Limb (tissue), 2 donors: ENCODE measurements around the gene FAM50B.

Experiments
- DNase-seq, 2 donors: peaks; one replicate each; pipeline ENCODE4 v3.0.0-alpha.2; 2016; ENCODE audit errors: extremely low spot score in 2 of 2

FAM50B gene

DNA sequence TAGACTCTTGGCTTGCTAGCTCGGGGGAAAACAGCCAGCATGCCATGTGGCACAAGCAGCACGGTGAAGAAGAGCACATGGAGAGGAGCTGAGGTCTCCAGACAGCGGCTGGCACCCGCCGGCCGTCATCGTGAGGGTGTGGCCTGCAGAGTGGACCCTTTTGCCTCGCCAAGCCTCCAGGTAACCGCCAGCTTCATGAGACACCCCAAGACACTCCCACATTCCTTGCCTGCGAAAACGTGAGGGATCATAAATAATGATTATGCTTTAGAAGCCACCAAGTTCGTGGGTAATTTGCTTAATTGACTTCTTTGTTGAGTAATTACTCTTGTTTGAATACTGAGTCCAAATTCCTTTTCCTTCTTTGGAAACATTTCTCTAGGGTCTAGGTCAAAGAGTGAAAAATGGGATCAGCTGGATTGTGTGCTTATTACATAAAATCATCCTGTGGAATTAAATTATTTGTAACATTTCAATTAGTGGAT is 23.2 kb downstream of the FAM50B start:
- DNase-seq, result peak in 1 of 2 donors; percentile 12

DNA sequence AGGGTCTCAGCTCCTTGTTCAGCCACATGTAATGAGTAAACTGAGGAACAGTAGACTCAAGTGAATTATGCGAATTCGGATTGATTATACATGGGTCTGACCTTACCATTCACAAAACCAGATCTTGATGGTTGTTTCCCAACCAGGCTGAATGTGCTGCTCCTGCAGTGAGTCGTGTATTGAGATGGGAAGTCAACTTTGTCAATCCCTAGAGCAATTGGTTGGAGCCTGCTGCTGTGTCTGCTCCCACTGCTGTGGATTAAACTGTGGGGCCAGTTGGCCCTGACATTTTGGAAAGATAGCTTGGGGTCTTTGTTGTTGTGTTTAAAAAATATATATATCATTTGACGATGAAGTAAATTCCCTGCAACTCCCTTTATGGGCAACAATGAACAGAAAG is 23.9 kb downstream of the FAM50B start:
- peak in 1 of 2 donors; percentile 2 for DNase-seq

DNA sequence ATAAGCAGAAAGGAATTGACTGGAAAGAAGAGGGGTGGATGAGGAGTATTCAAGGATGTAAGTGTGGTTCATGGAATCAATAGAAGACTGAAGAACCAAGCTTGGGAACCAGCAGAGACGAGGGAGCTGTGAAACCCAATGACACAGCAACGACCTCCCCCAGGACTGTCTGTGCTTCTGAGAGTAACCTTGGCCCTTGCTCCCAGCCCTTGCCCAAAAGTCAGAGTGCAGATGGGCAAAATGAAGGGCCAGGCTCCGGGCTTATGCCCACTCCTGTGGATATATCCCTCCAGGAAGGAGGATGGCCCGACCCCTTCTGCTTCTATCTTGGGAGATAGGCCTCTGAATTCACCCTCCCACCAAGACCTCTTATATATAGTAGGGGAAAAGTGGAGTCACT is 24.9 kb downstream of the FAM50B start:
- DNase-seq, result no peak

DNA sequence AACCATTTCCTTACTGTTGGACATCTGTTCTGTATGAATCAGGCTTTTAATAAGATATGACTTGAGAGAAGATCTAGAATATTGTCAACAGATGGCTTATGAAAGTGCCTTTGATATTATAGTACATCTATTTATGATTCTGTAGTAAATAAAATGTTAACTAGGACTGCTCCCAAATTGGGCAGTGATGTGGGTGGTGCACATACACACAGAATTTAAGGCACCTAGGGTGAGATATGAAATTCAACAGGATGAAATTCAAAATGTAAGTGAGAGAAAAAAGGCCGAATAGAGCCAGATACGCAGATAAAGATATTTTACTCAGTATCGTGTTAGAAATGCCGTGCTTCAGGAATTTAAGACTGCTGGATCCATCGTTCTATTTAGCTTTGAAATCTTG is 26.3 kb downstream of the FAM50B start:
- DNase-seq, result no peak

DNA sequence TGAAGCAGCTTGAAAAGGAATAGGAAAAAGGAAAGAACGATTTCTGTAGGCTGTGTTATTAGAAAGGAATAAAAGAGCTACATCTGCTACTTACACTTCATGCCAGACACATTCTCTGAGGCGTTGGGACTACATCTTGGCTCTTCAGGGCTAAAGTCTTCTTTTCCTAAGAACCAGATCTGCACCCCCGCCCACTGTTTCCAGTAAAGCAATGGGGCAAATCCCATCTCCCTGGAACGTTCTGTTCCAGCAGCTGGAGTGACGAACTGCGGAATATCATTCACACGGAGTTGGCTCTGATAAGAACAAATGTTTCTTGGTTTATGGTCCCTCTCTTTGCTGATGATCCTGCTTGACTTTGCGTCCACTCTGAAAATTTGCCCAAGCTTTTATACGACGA is 26.9 kb downstream of the FAM50B start:
- DNase-seq, result no peak

DNA sequence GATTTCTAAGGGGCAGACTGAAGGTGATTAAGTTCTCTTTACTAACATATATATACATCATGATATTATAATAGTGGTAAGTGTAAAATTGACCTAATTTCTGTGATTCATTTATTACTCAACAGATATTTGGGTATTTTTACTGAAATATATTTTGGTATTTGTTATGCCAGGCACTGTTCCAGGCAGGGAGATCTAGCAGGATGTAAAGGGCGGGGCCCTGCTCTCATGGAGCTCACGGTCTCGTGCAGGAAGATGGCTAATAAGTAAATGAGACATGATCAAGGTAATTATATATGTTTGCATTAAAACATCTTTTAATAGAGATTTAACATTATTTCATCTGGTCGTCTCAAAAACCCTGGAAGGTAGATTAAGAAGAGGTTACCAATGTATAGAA is 27.7 kb downstream of the FAM50B start:
- no peak for DNase-seq

DNA sequence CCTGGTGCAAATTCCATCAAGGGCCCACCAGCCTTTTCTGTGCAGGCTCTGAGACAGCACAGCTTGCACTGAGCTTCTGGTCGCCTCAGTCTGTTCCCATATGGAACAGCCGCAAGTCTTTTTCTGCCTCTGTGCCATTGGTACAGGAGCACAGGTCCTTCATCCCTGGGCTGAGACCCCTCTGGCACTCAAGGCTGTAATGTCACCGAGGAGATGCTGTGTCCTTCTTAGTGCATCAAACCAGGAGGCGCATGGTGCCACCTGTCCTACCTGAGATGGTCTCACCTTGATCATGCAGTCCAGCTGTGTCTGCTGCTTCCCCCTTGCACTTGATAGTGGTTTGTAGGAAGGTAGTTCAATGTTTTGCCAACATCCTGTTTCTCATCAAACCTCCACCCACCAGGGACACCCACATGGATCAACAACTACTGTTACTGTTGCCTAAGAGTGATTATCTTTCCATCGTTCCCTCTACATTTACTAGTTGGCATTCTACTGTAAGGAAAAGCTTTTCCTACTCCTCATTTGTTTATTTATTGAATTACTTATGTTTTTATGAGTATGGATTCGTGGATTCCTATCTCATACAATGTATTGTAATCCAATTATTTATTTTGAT is 29.0 kb downstream of the FAM50B start:
- no peak for DNase-seq

DNA sequence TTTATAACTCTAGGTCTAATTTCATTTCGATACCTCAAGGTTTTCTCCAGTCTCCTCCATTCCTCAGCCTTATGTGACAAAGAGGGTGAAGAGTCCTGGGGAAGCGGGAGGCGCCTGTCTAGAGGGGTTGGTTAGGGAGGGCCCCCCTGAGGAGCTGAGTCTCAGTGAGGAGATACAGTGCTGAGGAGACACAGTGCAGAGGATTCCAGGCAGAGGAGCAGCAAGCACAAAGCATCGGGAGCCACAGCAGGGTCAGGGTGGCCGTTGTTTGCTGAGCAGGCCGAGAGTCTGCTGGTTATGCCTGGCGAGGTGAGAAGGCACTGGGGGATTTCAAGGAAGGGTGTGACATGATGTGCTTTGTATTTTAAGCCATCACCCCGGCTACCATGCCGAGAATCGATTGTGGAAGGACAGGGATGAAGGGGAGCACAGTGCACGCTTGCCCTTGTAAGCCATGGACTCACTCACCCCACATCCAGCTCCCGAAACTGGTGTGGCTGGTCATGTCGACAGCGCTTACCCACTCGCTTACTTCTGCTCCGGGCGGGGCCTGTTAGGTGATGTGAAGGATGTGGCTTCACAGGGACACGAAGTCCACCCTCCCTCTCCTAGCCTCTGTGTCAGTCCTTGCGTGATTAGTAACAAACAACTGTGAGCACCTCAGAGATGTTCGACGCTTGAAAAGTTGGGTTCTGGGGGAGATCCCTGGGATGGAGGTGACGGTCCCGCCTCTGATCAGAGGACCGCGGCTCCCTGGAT is 30.2 kb downstream of the FAM50B start:
- DNase-seq, result no peak

DNA sequence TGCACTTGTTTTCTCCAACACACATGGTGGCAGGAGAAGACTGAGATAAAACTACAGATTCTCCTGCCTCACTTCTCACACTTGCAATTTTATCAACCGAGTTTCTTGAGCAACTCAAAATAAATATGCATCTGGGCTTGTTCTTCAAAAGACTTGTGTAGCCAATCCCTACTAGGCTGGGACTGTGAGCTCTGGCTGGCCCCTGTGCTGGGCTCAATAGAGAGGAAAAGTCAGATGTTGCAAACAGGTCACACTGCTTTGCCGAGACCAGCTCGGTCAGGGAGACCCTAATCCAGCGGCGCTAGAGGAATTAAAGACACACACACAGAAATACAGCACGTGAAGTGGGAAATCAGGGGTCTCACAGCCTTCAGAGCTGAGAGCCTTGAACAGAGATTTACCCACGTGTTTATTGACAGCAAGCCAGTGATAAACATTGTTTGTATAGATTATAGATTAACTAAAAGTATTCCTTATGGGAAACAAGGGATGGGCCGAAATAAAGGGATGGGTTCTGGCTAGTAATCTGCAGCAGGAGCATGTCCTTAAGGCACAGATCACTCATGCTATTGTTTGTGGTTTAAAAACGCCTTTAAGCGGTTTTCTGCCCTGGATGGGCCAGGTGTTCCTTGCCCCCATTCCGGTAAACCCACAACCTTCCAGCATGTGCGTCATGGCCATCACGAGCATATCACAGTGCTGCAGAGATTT is 32.7 kb downstream of the FAM50B start:
- DNase-seq, result no peak

DNA sequence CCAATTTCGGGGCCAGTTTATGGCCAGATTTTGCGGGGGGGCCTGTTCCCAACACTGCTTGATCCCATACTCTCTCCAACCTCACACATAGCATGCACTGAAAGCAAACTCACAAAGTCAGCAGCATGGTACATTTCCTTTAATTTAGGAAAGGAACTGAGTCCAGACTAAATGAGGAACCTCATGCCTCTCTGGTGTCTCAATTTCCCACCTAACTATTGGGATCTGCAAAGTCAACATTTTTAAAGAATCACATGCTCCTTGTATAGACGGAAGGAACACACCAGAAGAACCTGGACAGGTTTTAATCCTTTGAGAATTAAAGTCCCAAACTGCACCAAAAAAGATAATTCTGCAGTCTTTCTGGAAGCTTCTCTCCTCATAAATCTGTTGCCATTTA is 33.3 kb downstream of the FAM50B start:
- DNase-seq, result no peak

DNA sequence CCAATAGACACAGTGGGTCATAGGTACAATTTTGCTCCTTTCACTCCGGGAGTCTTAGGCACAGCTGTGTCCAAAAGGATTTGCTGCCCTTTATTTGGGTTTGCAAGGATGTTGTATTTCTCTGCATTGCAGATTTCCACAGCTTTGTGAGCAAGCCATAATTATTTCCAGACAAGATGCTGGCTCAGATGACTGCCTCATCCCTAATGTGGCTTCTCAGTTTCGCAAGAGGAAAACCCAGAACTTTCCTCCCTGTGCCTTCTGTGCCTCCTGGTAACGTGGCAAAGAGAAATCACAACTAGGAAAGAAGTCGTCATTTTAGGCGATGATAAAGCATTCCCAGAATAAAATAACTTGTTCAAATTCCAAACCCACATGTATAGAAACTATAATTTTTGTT is 33.7 kb downstream of the FAM50B start:
- peak in 1 of 2 donors; percentile 49 for DNase-seq

DNA sequence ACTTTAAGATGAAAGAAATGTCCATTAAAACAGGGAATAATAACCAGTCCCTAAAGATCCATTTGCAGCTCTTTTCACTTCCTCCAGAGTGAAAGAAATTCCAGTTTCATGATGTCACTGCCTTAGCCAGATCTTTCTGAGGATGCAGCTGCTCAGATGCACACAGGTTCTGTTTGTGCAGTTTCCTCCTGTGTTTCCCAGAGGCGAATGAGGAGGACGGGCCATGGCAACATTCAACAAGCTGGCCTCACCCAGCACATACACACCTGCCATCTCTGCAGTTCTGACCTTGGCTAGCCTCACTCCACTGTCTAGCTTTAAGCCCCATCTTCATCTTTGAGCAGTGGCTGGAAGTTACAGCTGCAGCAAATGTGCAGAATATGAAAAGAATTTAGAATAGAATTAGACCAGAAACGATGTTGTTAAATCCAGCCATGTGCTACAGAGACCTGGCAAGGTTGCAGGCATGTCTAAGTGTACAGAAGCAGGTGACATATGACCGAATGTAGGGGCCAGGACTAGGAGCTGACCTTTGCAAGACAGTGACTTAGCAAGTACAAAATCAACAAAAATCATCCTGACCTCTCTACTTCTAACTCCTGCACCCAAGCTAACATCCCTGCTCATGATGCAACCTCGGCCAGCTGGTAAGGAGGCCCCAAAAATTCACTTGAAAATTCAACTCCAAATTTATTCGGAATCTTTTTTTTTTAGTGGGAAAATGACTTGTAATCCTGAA is 35.0 kb downstream of the FAM50B start:
- DNase-seq, result peak; percentile 50 to 77

DNA sequence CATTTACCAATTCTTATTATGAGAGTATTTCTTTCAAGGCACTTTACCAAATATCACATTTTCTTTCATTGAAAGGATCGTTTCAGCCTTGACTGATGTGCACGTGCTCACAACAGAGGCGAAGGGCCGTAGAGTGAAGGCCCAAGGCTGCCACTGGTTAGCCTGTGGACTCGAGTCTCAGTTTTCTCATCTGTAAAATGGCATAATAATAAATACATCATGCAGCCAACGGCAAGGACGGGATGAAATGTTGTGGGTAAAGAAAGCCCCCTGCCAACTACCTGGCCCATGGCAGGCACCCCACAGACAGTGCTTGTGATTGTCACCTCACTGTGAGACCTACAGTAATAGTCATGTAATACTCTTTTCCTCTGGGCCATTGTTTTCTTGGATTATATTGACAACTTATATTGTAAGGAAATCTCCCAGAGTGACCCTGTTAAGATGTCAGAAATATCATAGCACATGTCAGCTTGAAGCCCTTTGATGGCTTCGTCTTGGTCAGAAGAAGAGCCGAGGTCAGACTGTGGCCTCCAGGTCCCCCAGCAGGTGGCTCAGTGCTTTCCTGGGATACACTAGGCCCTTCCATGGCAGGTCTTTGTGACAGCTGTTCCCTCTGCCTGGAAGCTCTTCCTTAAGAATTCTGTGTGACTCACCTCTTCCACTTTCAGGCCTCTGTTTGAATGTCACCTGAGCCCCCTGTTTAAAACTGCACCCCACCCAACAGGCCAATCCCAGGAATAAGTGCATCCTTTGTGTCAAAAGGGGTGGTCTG is 36.3 kb downstream of the FAM50B start:
- no peak for DNase-seq

DNA sequence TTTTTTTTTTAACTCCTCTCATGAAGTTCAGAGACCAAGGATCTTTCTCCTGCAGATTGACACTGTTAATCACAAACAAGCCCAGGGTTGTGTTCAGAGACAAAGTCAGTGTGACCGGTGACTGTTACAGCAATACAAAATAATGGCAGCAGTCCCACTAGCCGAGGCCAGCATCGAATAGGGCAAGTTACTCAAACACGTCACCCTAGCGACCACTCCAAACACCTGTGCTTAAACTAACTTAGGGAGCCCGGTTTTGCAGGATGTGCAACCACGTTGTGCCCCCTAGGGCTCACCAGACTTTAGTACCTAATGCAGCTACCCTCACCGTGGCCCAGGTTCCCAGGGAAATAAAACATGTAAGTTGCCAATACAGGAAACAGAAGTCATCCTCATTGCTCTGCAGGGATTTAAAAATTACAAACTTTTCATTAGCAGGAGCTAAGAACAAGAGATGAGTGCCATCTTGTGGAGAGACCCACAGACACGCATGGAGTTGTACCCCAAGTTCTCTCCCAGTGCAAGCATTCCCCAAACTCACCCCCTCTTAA is 38.1 kb downstream of the FAM50B start:
- no peak for DNase-seq

DNA sequence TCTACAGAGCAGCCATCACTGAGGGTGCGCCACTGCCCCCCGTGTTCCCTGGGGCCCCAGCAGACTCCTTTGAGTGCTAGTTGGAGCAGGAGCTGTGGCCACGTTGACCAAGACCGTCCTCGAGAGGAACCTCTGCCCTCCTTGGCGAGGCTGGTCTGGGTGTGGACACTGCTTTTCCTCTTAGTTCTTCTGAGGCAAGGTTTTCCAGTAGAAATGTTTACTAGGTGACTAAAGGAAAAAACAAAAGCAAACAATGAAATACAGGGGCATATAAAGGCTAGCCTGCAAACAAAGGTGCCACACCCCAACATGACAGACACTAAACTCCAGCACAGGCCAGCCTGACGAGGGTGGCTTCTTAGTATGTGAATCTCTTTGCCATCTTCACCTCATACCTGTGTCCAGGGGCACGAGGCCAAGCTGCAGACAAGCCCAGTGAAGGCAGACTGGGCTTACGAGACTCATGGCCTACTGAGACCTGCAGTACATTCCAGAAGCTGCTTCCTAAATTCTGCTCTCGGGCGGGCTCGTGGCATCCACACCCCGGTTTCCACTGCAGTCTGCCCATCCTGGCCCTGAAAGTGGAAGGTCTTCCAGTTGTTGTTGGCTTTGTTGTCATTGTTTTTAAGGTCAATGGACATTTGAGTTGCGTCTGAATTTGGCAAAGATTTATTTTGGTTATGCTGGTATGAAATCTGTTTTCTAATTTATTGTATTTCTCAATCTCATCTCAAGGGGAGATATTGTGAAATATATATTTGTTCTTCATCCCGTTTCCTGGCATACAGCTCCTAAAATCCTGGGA is 39.2 kb downstream of the FAM50B start:
- no peak for DNase-seq

DNA sequence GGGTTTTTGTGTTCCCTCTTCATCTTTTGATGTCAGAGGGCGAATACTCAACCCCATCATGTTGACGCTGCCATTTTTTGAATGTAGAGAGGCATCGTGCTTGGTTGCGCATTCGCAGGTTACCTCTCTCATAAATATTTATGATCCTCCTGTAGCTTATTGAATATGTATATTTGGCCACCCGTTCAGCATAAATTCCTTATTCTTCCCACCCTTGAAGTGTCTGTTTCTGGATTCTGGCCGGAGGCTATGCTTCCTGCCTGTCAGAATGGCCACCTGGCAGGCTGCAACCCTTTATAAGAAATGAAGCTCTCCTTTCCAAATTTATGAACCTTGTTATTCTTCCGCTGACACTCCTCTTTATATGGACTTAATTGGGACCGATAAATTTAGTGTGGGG is 40.9 kb downstream of the FAM50B start:
- no peak for DNase-seq

DNA sequence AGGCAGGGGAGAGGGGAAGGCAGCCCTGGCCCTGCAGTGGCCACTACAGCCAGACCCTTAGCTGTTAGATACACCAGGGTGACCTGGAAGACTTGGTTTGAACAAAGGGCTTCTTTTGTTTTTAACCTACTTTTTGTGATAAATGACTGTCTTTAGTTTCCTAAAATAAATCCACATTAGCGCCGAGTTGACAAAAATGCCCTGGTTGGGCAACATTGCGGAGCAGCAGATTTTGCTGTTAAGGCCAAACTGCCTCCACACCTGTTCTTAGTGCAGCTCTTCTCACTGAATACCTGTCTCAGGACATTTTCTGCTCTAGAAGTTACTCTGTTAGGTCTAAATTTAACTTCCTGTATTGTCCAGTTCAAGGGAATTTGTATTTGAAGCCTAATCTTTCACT is 42.7 kb downstream of the FAM50B start:
- DNase-seq, result no peak

DNA sequence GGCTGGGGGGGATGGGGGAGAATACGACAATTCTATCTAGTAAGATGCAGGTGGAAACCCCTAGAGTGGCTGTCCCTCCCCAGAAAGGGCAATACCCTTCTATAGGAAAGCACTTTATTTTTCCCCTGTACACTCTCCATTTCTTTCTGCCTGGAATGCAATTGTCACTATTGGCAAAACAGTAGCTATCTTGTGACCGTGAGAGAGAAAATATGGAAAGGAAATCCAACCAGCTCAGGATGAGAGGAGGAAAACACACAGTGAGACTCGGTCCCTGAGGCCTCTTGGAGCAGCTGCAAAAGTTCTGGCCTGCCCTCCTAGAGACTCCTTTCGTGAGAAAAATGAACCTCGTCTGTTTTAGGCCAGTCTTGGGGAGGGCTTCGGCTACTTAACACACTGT is 43.4 kb downstream of the FAM50B start:
- DNase-seq, result no peak

DNA sequence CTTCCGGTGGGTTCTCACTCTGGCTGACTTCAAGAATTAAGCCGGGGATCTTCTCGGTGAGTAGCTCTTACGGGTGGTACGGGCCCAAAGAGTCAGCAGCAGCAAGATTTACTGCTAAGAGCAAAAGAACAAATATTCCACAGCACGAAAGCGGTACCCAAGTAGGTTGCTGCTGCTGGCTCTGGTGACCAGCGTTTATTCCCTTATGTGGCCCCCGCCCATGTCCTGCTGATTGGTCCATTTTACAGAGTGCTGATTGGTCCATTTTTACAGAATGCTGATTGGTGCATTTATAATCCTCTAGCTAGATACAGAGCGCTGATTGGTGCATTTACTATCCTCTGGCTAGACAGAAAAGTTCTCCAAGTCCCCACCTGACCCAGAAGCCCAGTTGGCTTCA is 44.3 kb downstream of the FAM50B start:
- DNase-seq, result no peak

DNA sequence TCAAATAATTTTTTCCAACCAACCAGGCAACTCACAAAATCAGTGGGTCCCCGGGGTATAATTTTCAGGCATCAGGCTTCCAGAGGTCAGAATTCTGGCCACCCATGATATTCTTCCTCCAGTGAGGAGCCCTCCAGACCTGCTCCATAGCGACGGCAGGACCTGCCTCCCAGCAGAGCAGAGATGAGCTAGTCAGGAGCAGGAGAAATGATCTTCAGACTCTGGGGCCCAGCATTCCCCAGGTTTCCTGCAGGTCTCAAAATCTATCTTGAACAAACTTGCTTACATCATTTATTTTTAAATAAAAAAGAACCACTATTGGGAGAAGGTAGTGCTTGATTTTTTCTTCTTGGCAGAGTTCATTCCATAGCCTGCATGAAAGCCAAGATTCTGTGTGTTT is 44.7 kb downstream of the FAM50B start:
- DNase-seq, result no peak
